ENCODE data around the gene UBE2D2. TPM values are rescaled to one million over a fixed set of nuclear protein-coding genes. Genes with fewer than 3 reads are reported as not detected.
A peak's percentile ranks its signal among the peaks of the same experiment; 100 is the strongest.

UBE2D2 gene
- total RNA-seq, 1 donor = 71.8 TPM

DNA sequence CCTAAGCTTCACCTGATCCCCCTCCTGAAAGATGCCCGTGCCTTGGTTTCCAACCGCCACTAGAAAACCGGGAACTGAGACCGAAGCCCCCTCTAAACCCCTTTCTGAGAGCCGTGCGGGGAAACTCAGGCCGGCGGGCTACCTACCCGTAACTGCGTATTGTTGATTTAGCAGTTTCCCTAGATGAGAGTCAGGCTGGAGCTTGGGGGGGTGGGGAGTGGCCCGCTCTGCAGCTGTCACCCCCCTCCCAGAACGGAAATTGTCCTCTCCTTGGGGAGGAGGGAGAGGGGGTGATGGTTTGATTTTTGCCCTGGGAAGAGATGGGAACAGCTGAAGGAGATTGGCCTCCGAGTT lies 89.5 kb downstream of the UBE2D2 start:
- no peak for TF ChIP-seq CTCF (IDR thresholded peaks at IDR 0.05; ENCODE audit: insufficient read depth, low read length)
- no peak for DNase-seq (ENCODE audit: low read depth)
- peak overlapping the region; percentile 84 for H3K4me3 ChIP-seq (ENCODE audit: low read depth, low read length)

DNA sequence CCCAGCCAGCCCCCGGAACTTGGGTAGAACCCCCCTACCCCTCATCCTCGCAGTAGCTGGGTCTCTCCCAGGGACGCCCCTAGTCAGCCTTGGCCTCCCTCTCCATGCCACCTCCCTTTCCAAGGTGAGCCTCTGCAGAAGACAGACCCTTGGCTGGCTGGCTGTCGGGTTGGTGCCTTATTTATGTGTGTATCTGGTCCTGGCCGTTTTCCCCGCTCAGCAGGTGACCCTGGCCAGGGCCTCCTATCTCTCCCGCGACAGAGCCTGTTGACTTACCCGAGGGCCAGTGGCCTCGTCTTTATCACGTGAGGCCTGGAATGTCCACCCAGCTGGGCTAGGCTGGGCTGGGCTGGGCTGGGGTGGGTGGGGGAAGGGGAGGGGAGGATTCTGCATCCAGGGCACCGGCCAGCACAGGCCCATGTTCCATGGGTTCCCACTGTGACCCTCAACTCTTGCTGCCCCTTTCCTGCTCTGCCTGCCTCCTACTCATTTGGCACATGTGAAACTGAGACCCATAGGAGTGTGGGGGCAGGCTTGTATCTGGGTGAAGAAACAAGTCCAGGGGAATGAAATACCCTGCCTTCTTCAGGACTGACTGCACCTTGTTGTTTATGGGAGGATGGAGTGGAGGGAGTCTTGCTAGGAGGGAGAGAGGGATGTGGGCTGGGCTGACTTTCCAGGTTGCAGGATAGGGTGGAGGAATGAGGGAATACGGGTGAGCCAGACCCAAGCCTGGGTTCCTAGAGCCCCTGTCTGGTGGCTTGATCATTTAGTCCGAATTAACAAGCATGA lies 90.1 kb downstream of the UBE2D2 start:
- peak overlapping the region; percentile 84 for H3K4me3 ChIP-seq (ENCODE audit: low read depth, low read length)
- no peak for TF ChIP-seq CTCF (IDR thresholded peaks at IDR 0.05; ENCODE audit: insufficient read depth, low read length)
- DNase-seq (ENCODE audit: low read depth) = no peak

- peak; percentile 76 for DNase-seq (ENCODE audit: low read depth)
Measured at GRCh38 chr5:139651853-139652787, 91.0 kb downstream of the UBE2D2 start.

DNA sequence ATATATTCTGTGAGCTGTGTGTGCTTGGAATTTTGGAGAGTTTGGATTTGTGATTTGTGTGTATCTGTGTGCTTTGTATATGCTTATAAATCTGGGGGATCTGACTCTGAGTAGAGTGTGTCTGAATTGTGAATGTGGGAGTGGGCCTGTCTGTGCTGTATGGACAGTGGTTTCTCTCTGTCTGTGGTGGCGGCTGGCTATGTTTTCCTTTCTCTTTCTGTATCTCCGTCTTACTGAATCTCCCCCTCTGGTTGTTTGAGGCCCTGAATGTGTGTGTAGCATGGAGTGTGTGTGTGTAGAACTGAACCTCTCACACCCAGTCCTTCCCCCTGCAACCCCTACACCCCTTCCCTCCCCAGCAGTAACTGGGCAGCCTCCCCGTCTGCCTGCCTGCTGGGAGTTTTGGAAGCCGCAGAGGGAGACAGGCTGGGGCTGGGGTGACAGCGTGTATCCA lies 91.7 kb downstream of the UBE2D2 start:
- no peak for TF ChIP-seq CTCF (IDR thresholded peaks at IDR 0.05; ENCODE audit: insufficient read depth, low read length)
- H3K4me3 ChIP-seq (ENCODE audit: low read depth, low read length) = peak overlapping the region; percentile 52
- no peak for DNase-seq (ENCODE audit: low read depth)

More at GRCh38 chr5:139651853-139652787, 91.0 kb downstream of the UBE2D2 start:
- no peak for TF ChIP-seq CTCF (IDR thresholded peaks at IDR 0.05; ENCODE audit: insufficient read depth, low read length)
- H3K4me3 ChIP-seq (ENCODE audit: low read depth, low read length) = peak overlapping the region; percentile 84

- TF ChIP-seq CTCF (IDR thresholded peaks at IDR 0.05; ENCODE audit: insufficient read depth, low read length) = no peak
- no peak overlapping the region for H3K4me3 ChIP-seq (ENCODE audit: low read depth, low read length)
- no peak for DNase-seq (ENCODE audit: low read depth)
Measured at GRCh38 chr5:139653616-139654015, 92.5 kb downstream of the UBE2D2 start.

DNA sequence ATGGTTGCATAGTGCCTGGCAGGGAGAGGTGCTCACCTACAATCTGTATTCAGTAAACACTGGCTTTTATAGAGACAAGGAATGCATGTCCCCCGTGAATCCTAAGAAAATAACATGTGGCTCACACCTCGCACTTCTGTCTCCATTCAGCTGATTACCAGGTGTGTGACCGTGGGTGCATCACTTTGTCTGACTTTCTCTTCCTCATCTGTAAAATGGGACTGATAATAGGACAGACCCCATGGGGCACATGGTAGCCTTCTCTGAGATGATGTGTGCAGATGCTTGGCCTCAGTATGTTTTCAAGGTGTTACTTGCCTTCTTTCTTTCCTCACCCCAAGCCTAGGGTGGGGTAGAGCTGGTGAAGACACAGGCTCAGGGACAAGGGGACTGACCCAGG lies 93.3 kb downstream of the UBE2D2 start:
- no peak for TF ChIP-seq CTCF (IDR thresholded peaks at IDR 0.05; ENCODE audit: insufficient read depth, low read length)
- H3K4me3 ChIP-seq (ENCODE audit: low read depth, low read length) = no peak overlapping the region
- no peak for DNase-seq (ENCODE audit: low read depth)

Measured in fibroblast of the aortic adventitia (primary cell).